Limb (tissue), 2 donors: ENCODE data around the gene SF3A2.

ENCODE experiments used
- DNase-seq, 2 donors: peaks; one replicate each; pipeline ENCODE4 v3.0.0-alpha.2; 2016; ENCODE audit errors: extremely low spot score in 2 of 2

SF3A2 gene

GRCh38 chr19:2226840-2227360, 9.7 kb upstream of the SF3A2 start:
- DNase-seq, result no peak

DNA sequence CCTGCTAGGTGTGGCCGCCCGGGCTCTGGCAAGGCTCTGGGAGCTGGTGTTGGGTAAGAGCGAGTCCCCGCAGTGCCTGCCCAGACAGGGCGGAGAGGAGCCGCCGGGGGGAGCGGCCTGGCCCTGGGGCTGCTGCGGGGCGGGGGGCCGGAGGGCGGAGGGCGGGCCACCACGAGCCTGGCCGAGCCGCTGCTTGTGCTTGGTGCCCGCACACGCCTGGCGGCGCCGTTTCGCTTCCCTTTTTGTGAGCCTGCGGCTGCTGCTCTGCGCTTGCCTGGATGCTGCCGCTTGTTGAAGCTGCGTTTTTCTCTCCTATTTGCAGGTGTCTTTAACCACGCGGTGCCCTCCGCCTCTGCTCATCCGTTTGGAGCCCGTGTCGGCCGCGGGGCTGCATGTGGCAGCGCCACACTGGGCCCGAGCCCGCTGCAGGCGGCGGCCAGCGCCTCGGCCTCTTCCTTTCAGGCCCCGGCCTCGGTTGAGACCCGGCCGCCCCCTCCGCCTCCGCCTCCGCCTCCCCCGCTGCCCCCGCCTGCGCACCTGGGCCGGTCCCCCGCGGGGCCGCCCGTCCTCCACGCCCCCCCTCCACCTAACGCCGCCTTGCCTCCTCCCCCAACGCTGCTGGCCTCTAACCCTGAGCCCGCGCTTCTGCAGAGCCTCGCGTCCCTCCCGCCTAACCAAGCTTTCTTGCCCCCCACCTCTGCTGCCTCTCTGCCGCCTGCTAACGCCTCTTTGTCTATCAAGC, 9.0 kb upstream of the SF3A2 start:
- DNase-seq, result no peak

- DNase-seq, result no peak
Observed at GRCh38 chr19:2228157-2229030, 8.2 kb upstream of the SF3A2 start.

GRCh38 chr19:2229103-2230032, 7.3 kb upstream of the SF3A2 start:
- no peak for DNase-seq

GRCh38 chr19:2230033-2230531, 6.5 kb upstream of the SF3A2 start:
- DNase-seq, result no peak

- DNase-seq, result no peak
Observed at GRCh38 chr19:2230807-2231533, 5.7 kb upstream of the SF3A2 start.

DNA sequence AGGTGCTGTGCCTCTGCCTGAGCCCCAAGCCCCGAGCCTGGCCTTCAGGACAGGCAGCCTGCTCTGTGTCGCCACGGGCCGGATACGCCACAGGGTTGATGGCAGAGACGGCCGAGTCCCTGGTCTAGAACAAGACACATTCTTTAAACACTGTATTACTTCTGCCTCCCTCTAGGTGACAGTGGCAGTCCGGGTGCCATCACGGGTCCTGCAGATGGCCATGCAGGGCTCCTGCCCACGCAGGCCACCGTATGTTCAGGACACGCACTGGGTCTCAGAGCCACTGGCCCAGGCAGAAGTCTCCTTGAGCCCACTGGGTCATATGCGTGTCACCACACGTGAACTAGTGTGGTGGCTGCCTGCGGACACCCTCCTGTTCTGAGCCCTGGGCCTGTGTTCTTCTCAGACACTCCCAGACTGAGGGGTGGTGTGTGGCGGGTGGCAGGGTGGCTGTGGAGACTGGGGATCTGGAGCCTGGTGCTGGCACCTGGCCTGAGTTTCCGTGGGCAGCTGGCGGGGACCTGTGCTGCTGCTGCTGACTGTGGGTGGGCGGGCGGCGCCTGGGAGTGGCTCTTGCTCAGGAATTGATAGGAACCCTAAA, 4.9 kb upstream of the SF3A2 start:
- no peak for DNase-seq

- DNase-seq, result no peak
Observed at GRCh38 chr19:2232286-2233151, 4.1 kb upstream of the SF3A2 start.

- no peak for DNase-seq
Observed at GRCh38 chr19:2233601-2234280, 2.9 kb upstream of the SF3A2 start.

DNA sequence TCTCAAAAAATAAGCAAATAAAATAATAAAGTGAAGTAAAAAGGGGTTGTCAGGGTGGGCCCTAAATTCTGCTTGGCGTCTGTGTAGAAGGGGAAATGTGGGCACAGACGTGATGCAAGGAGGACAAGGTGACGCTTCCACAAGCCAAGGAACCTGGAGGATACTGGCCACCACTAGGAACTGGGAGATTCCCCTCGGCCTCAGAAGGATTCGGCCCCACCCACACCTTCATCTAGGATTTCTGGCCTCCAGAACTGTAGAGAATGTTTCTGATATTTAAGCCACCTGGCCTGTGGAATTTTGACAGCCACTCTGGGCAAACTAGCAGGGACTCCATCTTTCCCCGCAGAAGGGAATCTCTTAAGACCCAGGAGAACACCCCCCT, 1.6 kb upstream of the SF3A2 start:
- DNase-seq, result no peak

GRCh38 chr19:2235381-2236063, 1.1 kb upstream of the SF3A2 start:
- DNase-seq, result no peak

DNA sequence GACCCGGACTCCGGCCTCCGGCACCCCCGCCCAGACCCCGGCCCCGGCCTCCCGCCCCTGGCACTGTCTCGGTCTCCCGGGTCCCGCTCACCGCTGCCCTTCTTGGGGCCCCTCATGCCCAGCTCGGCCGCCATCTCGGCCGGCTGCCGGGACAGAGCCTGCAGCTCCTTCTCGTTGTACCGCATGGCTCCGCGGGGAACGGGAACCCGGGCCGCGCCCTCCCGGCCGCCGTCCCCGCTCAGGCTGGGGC, 635 bp upstream of the SF3A2 start:
- DNase-seq, result no peak

- DNase-seq, result no peak
Observed at GRCh38 chr19:2237051-2237868, 636 bp downstream of the SF3A2 start.

DNA sequence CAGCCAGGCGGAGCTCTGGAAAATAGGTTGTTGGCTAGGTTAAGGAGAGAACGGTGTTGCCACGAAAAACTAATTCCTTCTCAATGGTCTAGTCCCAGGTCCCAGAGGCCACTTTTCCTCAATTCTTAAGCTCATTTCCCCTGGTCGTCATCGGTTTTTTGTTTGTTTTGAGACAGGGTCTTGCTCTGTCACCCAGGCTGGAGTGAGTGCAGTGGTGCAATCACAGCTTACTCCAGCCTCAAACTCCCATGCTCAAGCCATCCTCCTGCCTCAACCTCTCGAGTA, 1.2 kb downstream of the SF3A2 start:
- DNase-seq, result no peak

DNA sequence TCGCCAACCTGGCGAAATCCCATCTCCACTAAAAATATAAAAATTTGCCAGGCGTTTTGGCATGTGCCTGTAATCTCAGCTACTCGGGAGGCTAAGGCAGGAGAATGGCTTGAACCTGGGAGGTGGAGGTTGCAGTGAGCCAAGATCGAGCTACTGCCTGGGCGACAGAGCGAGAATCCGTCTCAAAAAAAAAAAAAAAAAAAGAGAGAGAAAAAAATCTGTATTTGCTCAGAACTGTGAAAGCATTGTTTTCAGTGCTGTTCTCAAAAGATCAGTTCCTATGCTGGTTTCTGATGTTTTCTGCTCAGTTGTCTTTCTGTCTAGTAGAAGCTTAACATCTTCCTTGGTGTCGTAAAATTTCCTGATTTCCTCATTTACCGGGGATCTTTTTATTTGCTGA, 2.5 kb downstream of the SF3A2 start:
- no peak for DNase-seq

DNA sequence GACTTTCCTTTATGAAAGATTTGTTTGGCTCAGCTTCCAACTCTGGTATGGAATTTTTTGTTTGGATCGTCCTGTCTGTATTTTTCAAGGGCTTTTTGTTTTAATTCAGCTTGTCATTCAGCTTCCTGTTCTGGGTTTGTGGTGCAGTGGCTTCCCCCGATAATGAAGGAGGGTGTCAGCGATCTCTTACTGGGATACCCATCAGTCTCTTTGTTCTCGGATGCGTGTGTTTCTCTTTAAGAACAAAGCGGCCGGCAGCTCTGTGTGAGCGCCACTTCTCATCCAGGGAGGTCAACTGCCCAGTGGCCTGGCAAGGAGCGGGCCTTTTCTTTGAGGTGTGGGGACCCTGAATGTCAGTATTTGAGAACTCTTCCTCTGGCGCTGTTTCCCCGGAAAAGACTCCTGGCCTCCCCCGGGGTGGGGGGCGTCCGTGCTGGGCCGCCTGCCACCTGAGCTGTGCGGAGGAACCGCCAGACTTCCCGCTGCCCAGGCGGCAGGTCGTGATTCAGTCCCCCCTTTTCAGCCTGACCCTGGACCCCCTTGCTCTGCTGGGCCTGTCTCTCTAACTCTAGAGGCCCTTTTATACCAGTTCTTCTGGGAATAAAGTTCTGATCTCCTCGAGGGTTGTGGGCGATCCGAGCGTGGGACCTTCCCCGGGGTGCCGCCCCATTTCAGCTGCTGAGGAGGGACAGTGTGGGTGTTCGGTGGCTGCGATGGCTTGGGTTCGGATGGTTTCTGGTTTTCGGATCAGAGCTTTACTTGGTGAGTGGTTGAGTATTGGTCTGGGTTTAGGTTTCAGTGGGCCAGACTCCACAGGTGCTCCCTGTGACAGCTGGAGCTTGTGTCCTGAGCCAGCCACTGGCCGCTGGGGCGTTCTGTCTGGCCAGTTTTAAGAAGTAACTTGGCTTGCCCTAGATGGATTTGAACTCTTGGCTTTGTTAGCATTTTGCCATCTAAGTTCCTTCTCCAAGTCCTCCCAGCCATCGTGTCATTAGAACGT, 3.4 kb downstream of the SF3A2 start:
- DNase-seq, result no peak
